ENCODE results near the gene CSNK1E. TPM values are rescaled to one million over a fixed set of nuclear protein-coding genes. Genes with fewer than 3 reads are reported as not detected.

Gene CSNK1E
- total RNA-seq, 1 experiment from 2014 or later, result 196 TPM

DNA sequence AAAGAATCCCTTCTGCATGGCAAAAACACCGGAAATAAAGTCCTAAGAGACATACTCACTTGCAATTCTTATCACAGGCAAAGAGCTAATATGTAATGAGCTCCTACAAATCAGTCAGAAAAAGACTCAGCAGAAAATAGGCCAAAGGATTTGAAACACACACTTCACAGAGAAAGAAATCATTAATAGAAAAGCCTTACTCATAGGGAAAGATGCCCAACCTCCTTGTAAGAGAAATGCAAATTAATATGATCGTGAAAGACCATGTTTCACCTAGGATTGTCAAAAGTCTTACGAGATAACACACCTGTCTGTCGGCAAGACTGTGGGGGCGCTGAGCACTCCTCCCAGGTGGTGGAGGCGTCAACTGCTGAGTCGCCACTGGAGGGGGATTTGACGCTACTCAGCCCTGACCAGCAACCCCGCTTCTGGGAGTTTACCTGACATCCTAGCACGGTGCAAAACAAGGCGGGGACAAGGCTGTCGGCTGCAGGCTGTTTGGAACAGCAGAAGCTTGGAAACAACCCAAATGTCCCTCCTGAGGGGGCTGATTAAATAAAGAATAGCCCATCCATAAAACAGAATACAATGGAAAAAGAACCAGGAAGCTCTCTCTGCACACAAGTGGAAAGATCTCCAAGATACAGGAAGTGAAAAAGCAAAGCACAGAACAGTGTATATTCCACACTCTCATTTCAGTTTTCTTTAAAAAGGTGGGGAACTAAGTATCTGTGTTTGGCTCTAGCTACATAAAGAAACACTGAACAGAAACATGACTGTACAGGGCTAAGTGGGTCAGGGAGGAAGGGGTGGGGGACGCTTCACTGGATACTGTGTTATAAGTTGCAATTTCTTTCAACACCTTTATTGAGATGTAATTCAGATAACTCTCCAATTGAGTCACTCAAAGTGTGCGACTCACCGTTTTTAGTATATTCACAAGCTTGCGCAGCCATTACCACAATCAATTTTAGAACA lies 11.5 kb downstream of the CSNK1E start:
- no TSS peak for BruUV-seq (replicated peaks)
- peaks cover 60% of the 10 kb centered on the region for H3K36me3 ChIP-seq (ENCODE audit: insufficient read depth, low read length, poor library complexity, severe bottlenecking)
- peaks cover 36% of the 10 kb centered on the region for H3K4me1 ChIP-seq (ENCODE audit: insufficient read depth, low read length, poor library complexity, severe bottlenecking)
- intact Hi-C loops (cut with micrococcal nuclease; ENCODE audit: unreplicated experiment), result no loop called here
- peak overlapping the region; percentile 5 for H3K4me3 ChIP-seq (ENCODE audit: low read depth, low read length, poor library complexity, severe bottlenecking)
- TF ChIP-seq, protein P1, sequence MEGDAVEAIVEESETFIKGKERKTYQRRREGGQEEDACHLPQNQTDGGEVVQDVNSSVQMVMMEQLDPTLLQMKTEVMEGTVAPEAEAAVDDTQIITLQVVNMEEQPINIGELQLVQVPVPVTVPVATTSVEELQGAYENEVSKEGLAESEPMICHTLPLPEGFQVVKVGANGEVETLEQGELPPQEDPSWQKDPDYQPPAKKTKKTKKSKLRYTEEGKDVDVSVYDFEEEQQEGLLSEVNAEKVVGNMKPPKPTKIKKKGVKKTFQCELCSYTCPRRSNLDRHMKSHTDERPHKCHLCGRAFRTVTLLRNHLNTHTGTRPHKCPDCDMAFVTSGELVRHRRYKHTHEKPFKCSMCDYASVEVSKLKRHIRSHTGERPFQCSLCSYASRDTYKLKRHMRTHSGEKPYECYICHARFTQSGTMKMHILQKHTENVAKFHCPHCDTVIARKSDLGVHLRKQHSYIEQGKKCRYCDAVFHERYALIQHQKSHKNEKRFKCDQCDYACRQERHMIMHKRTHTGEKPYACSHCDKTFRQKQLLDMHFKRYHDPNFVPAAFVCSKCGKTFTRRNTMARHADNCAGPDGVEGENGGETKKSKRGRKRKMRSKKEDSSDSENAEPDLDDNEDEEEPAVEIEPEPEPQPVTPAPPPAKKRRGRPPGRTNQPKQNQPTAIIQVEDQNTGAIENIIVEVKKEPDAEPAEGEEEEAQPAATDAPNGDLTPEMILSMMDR (conservative IDR thresholded peaks at IDR 0.05; ENCODE audit: low read depth, low read length), result no peak
- no peak for TF ChIP-seq EZH2 (IDR thresholded peaks at IDR 0.05; ENCODE audit: borderline replicate concordance, low read depth, low read length, poor library complexity, severe bottlenecking)
- ChIA-PET CTCF (interaction anchor here (0.6 to 1.1 kb wide), 5 partner anchors 19 to 553 kb away, joined by 3 to 4 read pairs (median 4); no protein-coding TSS in a partner anchor), POLR2A (ENCODE audit: low non-redundant PET) (no interaction called here)
- DNase-seq (ENCODE audit: low spot score), result peak; percentile 56
- no peaks in the 10 kb centered on the region for H3K9me3 ChIP-seq (ENCODE audit: low read depth, low read length, poor library complexity, severe bottlenecking)
- H3K27me3 ChIP-seq (replicated peaks; ENCODE audit: insufficient read depth, low read depth, low read length, poor library complexity), result no peaks in the 10 kb centered on the region
- H3K27ac ChIP-seq (ENCODE audit: low read depth, low read length, poor library complexity, severe bottlenecking), result peak overlapping the region; percentile 66

DNA sequence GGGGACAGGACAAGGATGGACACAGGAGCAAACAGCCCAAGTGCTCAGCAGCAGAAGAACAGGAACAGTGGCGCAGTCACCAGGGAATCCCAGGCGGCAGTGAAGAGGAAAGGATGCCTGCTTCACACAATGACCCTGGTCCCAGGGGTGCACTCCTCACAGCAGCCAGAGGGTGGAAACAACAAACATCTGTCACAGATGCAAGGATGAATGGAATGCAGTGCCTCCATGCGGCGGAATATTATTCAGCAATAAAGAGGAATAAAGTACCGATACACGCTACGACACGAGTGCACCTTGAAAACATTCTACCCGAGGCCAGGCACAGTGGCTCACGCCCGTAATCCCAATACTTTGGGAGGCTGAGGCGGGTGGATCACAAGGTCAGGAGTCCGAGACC lies 12.7 kb downstream of the CSNK1E start:
- no peaks in the 10 kb centered on the region for H3K27me3 ChIP-seq (replicated peaks; ENCODE audit: insufficient read depth, low read depth, low read length, poor library complexity)
- POLR2A ChIA-PET (ENCODE audit: low non-redundant PET), result interaction anchor here (0.6 kb wide), 1 partner anchor 35 kb away, joined by 11 read pairs; no protein-coding TSS in a partner anchor
- BruUV-seq (replicated peaks), result no TSS peak
- DNase-seq (ENCODE audit: low spot score), result peak; percentile 58
- TF ChIP-seq, protein P1 (conservative IDR thresholded peaks at IDR 0.05; ENCODE audit: low read depth, low read length), result no peak
- no peak for TF ChIP-seq EZH2 (IDR thresholded peaks at IDR 0.05; ENCODE audit: borderline replicate concordance, low read depth, low read length, poor library complexity, severe bottlenecking)
- CTCF ChIA-PET, result interaction anchor here (0.6 kb wide), 1 partner anchor 464 kb away, joined by 4 read pairs; no protein-coding TSS in a partner anchor
- H3K36me3 ChIP-seq (ENCODE audit: insufficient read depth, low read length, poor library complexity, severe bottlenecking), result peaks cover 68% of the 10 kb centered on the region
- peak overlapping the region; percentile 51 for H3K27ac ChIP-seq (ENCODE audit: low read depth, low read length, poor library complexity, severe bottlenecking)
- no peak overlapping the region for H3K4me3 ChIP-seq (ENCODE audit: low read depth, low read length, poor library complexity, severe bottlenecking)
- peaks cover 29% of the 10 kb centered on the region for H3K4me1 ChIP-seq (ENCODE audit: insufficient read depth, low read length, poor library complexity, severe bottlenecking)
- H3K9me3 ChIP-seq (ENCODE audit: low read depth, low read length, poor library complexity, severe bottlenecking), result no peaks in the 10 kb centered on the region
- intact Hi-C loops (cut with micrococcal nuclease; ENCODE audit: unreplicated experiment), result no loop called here

DNA sequence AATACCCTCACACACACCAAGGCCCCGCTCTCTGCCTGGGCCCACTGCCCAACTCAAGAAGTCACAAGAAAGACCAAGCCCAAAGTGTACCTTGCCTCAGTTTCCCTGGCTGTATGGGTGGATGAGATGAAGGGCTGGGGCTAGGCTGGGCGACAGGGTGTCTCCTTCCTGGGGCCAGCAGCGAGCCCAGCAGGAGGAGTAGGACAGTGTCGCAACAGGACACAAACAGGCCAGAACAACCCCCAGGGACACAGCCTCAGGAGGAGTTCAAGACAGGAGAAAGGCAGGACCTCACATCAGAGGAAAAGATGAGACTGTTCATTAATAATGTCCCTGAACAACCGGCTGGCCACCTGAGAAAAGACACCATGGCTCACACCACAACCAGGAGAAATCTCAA lies 13.3 kb downstream of the CSNK1E start:
- POLR2A ChIA-PET (ENCODE audit: low non-redundant PET), result no interaction called here
- CTCF ChIA-PET, result no interaction called here
- H3K27me3 ChIP-seq (replicated peaks; ENCODE audit: insufficient read depth, low read depth, low read length, poor library complexity), result no peaks in the 10 kb centered on the region
- H3K4me3 ChIP-seq (ENCODE audit: low read depth, low read length, poor library complexity, severe bottlenecking), result no peak overlapping the region
- H3K9me3 ChIP-seq (ENCODE audit: low read depth, low read length, poor library complexity, severe bottlenecking), result no peaks in the 10 kb centered on the region
- intact Hi-C loops (cut with micrococcal nuclease; ENCODE audit: unreplicated experiment), result no loop called here
- peak overlapping the region; percentile 51 for H3K27ac ChIP-seq (ENCODE audit: low read depth, low read length, poor library complexity, severe bottlenecking)
- no TSS peak for BruUV-seq (replicated peaks)
- DNase-seq (ENCODE audit: low spot score), result no peak
- H3K36me3 ChIP-seq (ENCODE audit: insufficient read depth, low read length, poor library complexity, severe bottlenecking), result peaks cover 68% of the 10 kb centered on the region
- TF ChIP-seq, protein P1 (conservative IDR thresholded peaks at IDR 0.05; ENCODE audit: low read depth, low read length), result no peak
- no peak for TF ChIP-seq EZH2 (IDR thresholded peaks at IDR 0.05; ENCODE audit: borderline replicate concordance, low read depth, low read length, poor library complexity, severe bottlenecking)
- peaks cover 29% of the 10 kb centered on the region for H3K4me1 ChIP-seq (ENCODE audit: insufficient read depth, low read length, poor library complexity, severe bottlenecking)
